Measurements from ENCODE around the gene MVP.

MVP gene

GRCh38 chr16:29811896-29812665 lies 8.2 kb upstream of the MVP start, which contains the start of gene PRRT2:
PRRT2 (plus strand) TSS chr16:29812193; CDS start chr16:29813055, 862 bp downstream.
- H3K4me3 ChIP-seq (IDR thresholded peaks at IDR 0.05; ENCODE audit: insufficient read depth, low read depth, low read length) = no peak within 1 kb of the TSS
- peaks cover 6% of the 10 kb centered on the region; the same call in 1 of the 2 replicates for H3K36me3 ChIP-seq (ENCODE audit: insufficient read depth)
- H3K9ac ChIP-seq = peak within 1 kb of the TSS; percentile 33; the same call in 1 of the 2 replicates
- H2AFZ ChIP-seq (ENCODE audit: low read depth) = peak within 1 kb of the TSS; percentile 47; the same call in 1 of the 2 replicates
- H4K20me1 ChIP-seq (ENCODE audit: insufficient read depth) = no peaks in the 10 kb centered on the region
- peak within 1 kb of the TSS; percentile 50 for H3K27ac ChIP-seq
- TF ChIP-seq, protein P1, sequence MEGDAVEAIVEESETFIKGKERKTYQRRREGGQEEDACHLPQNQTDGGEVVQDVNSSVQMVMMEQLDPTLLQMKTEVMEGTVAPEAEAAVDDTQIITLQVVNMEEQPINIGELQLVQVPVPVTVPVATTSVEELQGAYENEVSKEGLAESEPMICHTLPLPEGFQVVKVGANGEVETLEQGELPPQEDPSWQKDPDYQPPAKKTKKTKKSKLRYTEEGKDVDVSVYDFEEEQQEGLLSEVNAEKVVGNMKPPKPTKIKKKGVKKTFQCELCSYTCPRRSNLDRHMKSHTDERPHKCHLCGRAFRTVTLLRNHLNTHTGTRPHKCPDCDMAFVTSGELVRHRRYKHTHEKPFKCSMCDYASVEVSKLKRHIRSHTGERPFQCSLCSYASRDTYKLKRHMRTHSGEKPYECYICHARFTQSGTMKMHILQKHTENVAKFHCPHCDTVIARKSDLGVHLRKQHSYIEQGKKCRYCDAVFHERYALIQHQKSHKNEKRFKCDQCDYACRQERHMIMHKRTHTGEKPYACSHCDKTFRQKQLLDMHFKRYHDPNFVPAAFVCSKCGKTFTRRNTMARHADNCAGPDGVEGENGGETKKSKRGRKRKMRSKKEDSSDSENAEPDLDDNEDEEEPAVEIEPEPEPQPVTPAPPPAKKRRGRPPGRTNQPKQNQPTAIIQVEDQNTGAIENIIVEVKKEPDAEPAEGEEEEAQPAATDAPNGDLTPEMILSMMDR (conservative IDR thresholded peaks at IDR 0.05; ENCODE audit: low read depth, low read length) = no peak
- H3K4me1 ChIP-seq (ENCODE audit: low read depth, poor library complexity, severe bottlenecking) = peaks cover 48% of the 10 kb centered on the region
- H3K27me3 ChIP-seq (ENCODE audit: insufficient read depth, low read depth) = no peaks in the 10 kb centered on the region
- peaks cover 36% of the 10 kb centered on the region for H3K79me2 ChIP-seq (ENCODE audit: insufficient read depth, low read depth)
- H3K4me2 ChIP-seq = peak within 1 kb of the TSS; percentile 83

- H4K20me1 ChIP-seq (ENCODE audit: insufficient read depth) = no peaks in the 10 kb centered on the region
- no peak overlapping the region for H2AFZ ChIP-seq (ENCODE audit: low read depth)
- peaks cover 37% of the 10 kb centered on the region for H3K79me2 ChIP-seq (ENCODE audit: insufficient read depth, low read depth)
- peaks cover 55% of the 10 kb centered on the region for H3K4me1 ChIP-seq (ENCODE audit: low read depth, poor library complexity, severe bottlenecking)
- H3K4me3 ChIP-seq (IDR thresholded peaks at IDR 0.05; ENCODE audit: insufficient read depth, low read depth, low read length) = no peak overlapping the region
- TF ChIP-seq, protein P1 (conservative IDR thresholded peaks at IDR 0.05; ENCODE audit: low read depth, low read length) = no peak
- no peak overlapping the region for H3K27ac ChIP-seq
- H3K4me2 ChIP-seq = peak overlapping the region; percentile 83
- H3K36me3 ChIP-seq (ENCODE audit: insufficient read depth) = peaks cover 6% of the 10 kb centered on the region; the same call in 1 of the 2 replicates
- H3K27me3 ChIP-seq (ENCODE audit: insufficient read depth, low read depth) = no peaks in the 10 kb centered on the region
- no peak overlapping the region for H3K9ac ChIP-seq
Measured at GRCh38 chr16:29812754-29813643, 7.3 kb upstream of the MVP start.

DNA sequence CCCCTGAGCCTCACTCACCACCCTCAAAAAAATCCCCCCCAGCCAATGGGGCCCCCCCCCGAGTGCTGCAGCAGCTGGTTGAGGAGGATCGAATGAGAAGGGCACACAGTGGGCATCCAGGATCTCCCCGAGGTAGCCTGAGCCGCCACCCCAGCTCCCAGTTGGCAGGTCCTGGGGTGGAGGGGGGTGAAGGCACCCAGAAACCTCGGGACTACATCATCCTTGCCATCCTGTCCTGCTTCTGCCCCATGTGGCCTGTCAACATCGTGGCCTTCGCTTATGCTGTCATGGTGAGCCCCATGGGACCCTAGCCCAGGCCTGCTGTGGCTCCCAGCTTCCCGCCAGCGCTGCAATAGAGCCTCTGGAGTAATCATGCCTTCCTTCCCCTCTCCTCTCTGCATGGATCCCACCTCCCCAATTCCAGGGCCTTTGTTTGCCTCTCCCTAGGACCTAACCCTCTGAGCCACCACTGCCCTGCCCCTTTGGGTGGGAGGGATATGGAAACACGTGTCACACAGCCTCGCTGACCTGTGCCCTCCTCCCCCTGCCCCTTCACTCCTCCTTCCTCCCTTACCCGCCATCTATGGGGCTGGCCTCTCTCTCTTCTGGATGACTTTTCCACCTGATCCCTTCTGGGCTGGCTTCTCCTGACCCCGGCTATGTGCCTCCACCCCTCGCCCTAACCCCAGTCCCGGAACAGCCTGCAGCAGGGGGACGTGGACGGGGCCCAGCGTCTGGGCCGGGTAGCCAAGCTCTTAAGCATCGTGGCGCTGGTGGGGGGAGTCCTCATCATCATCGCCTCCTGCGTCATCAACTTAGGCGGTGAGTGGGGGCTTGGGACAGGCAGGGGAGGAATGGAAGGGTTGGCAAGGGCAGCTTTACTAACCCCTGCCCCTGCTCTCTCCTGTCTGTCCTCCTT lies 6.4 kb upstream of the MVP start:
- TF ChIP-seq, protein P1 (conservative IDR thresholded peaks at IDR 0.05; ENCODE audit: low read depth, low read length) = no peak
- H2AFZ ChIP-seq (ENCODE audit: low read depth) = no peak overlapping the region

GRCh38 chr16:29814592-29814991 lies 5.7 kb upstream of the MVP start:
- Histone ChIP-seq H3K9ac (no peak overlapping the region; the same call in 1 of the 2 replicates), H3K4me1 (ENCODE audit: low read depth, poor library complexity, severe bottlenecking) (peaks cover 60% of the 10 kb centered on the region), H4K20me1 (ENCODE audit: insufficient read depth) (no peaks in the 10 kb centered on the region), H3K4me3 (IDR thresholded peaks at IDR 0.05; ENCODE audit: insufficient read depth, low read depth, low read length) (no peak overlapping the region), H3K4me2 (peak overlapping the region; percentile 77; the same call in 1 of the 2 replicates), H3K27ac (no peak overlapping the region), H3K27me3 (ENCODE audit: insufficient read depth, low read depth) (no peaks in the 10 kb centered on the region), H2AFZ (ENCODE audit: low read depth) (no peak overlapping the region), H3K79me2 (ENCODE audit: insufficient read depth, low read depth) (peaks cover 33% of the 10 kb centered on the region), H3K36me3 (ENCODE audit: insufficient read depth) (no peaks in the 10 kb centered on the region)
- TF ChIP-seq, protein P1 (conservative IDR thresholded peaks at IDR 0.05; ENCODE audit: low read depth, low read length) = no peak

More for the DNA sequence above, 6.4 kb upstream of the MVP start:
- H3K36me3 ChIP-seq (ENCODE audit: insufficient read depth) = peaks cover 2% of the 10 kb centered on the region; the same call in 1 of the 2 replicates
- H4K20me1 ChIP-seq (ENCODE audit: insufficient read depth) = no peaks in the 10 kb centered on the region
- H3K27ac ChIP-seq = no peak overlapping the region
- H3K27me3 ChIP-seq (ENCODE audit: insufficient read depth, low read depth) = no peaks in the 10 kb centered on the region
- H3K4me1 ChIP-seq (ENCODE audit: low read depth, poor library complexity, severe bottlenecking) = peaks cover 60% of the 10 kb centered on the region
- no peak overlapping the region for H3K4me2 ChIP-seq
- peaks cover 35% of the 10 kb centered on the region for H3K79me2 ChIP-seq (ENCODE audit: insufficient read depth, low read depth)
- H3K4me3 ChIP-seq (IDR thresholded peaks at IDR 0.05; ENCODE audit: insufficient read depth, low read depth, low read length) = no peak overlapping the region
- H3K9ac ChIP-seq = no peak overlapping the region

Data from KMS-11 (cell line).